NCI-H1048 (cell line): ENCODE results near the gene REPS1.

Source experiments
- DNase-seq: peaks from one replicate; lab custom pipeline; 2025; lab: John Stamatoyannopoulos, UW

Gene REPS1

GRCh38 chr6:138856654-138857053 lies 131.4 kb downstream of the REPS1 start:
- no peak for DNase-seq
